ENCODE measurements around the gene IFITM10.

- no peak for TF ChIP-seq CTBP1 (IDR thresholded peaks at IDR 0.05; ENCODE audit: borderline replicate concordance)
- TF ChIP-seq SP1 (IDR thresholded peaks at IDR 0.05) = no peak
- no peak for TF ChIP-seq NFRKB (IDR thresholded peaks at IDR 0.05)
- TF ChIP-seq ZNF384 (IDR thresholded peaks at IDR 0.05) = no peak
- no peak for TF ChIP-seq FOXM1 (IDR thresholded peaks at IDR 0.05; ENCODE audit: borderline replicate concordance)
- TF ChIP-seq ARNT (IDR thresholded peaks at IDR 0.05) = no peak
- TF ChIP-seq BHLHE40 (IDR thresholded peaks at IDR 0.05; ENCODE audit: borderline replicate concordance) = no peak
- TF ChIP-seq L3MBTL2 (conservative IDR thresholded peaks at IDR 0.05) = no peak
- TF ChIP-seq LEF1 (IDR thresholded peaks at IDR 0.05; ENCODE audit: borderline replicate concordance) = no peak
- TF ChIP-seq FOXK2 (IDR thresholded peaks at IDR 0.05) = no peak
- no peak for TF ChIP-seq PKNOX1 (IDR thresholded peaks at IDR 0.05)
- TF ChIP-seq ELF4 (IDR thresholded peaks at IDR 0.05) = no peak
Measured at GRCh38 chr11:1751999-1752906, 1.9 kb upstream of the IFITM10 start.

Measured in HEK293T (cell line).